Measurements from ENCODE around the gene TSPAN3.

GRCh38 chr15:76994496-76994895, 76.4 kb downstream of the TSPAN3 start:
- TF ChIP-seq CTCF (IDR thresholded peaks at IDR 0.05) (no peak), POLR2AphosphoS5 (IDR thresholded peaks at IDR 0.05) (no peak)

All from gastroesophageal sphincter (tissue), 3 donors.